ENCODE measurements around the gene ZNF253. TPM values are rescaled to one million over a fixed set of nuclear protein-coding genes. Genes with fewer than 3 reads are reported as not detected.
"Not testable (repeated sequence)": the region's sequence is repeated elsewhere in the genome, so short reads cannot be mapped to it uniquely, and the experiment has no call there.

Gene ZNF253
- polyA plus RNA-seq, 3 donors from 2014 or later = 3.5 to 6.9 (median 5.8) TPM

GRCh38 chr19:19911150-19911549 lies 45.5 kb downstream of the ZNF253 start:
- Mint-ChIP-seq H3K27me3 (ENCODE audit: low read depth in 3 of 3) (peaks cover 0 to 3% (median 2%) of the 10 kb centered on the region in 3 donors), H3K9me3 (peaks cover 0 to 3% (median under 1%) of the 10 kb centered on the region in 6 donors), H3K36me3 (peaks cover 0 to 28% (median 9%) of the 10 kb centered on the region in 3 donors), H3K4me3 (no peak overlapping the region), H3K4me1 (no peaks in the 10 kb centered on the region), H3K27ac (no peak overlapping the region)
- DNase-seq = no peak

GRCh38 chr19:19914596-19914995 lies 48.9 kb downstream of the ZNF253 start:
- no peak for DNase-seq
- no peaks in the 10 kb centered on the region for H3K4me1 Mint-ChIP-seq
- no peak overlapping the region for H3K4me3 Mint-ChIP-seq
- H3K9me3 Mint-ChIP-seq = peaks cover 0 to 2% (median 0%) of the 10 kb centered on the region in 6 donors
- H3K27ac Mint-ChIP-seq = no peak overlapping the region
- H3K36me3 Mint-ChIP-seq = peaks cover 0 to 42% (median 15%) of the 10 kb centered on the region in 3 donors
- peaks cover 0 to 2% (median 0%) of the 10 kb centered on the region in 3 donors for H3K27me3 Mint-ChIP-seq (ENCODE audit: low read depth in 3 of 3)

- H3K4me3 Mint-ChIP-seq; H3K27me3 Mint-ChIP-seq (ENCODE audit: low read depth in 3 of 3); H3K27ac Mint-ChIP-seq; H3K4me1 Mint-ChIP-seq: not testable (repeated sequence)
- Mint-ChIP-seq H3K36me3 (peaks cover 30 to 59% (median 56%) of the 10 kb centered on the region in 3 donors), H3K9me3 (peaks cover 32 to 50% (median 38%) of the 10 kb centered on the region in 6 donors)
- DNase-seq = peak; percentile 4 to 11 (median 4)
Measured at GRCh38 chr19:19930417-19930816, 64.7 kb downstream of the ZNF253 start.

DNA sequence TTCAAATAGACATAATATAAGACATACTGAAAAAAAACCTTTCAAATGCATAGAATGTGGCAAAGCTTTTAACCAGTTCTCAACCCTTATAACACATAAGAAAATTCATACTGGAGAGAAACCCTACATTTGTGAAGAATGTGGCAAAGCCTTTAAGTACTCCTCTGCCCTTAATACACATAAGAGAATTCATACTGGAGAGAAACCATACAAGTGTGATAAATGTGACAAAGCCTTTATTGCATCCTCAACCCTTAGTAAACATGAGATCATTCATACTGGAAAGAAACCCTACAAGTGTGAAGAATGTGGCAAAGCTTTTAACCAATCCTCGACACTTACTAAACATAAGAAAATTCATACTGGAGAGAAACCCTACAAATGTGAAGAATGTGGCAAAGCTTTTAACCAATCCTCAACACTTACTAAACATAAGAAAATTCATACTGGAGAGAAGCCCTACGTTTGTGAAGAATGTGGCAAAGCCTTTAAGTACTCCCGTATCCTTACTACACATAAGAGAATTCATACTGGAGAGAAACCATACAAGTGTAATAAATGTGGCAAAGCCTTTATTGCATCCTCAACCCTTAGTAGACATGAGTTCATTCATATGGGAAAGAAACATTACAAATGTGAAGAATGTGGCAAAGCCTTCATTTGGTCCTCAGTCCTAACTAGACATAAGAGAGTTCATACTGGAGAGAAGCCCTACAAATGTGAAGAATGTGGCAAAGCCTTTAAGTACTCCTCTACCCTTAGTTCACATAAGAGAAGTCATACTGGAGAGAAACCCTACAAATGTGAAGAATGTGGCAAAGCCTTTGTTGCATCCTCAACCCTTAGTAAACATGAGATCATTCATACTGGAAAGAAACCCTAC lies 68.0 kb downstream of the ZNF253 start:
- H3K27ac Mint-ChIP-seq; H3K27me3 Mint-ChIP-seq (ENCODE audit: low read depth in 3 of 3); H3K4me3 Mint-ChIP-seq; DNase-seq; H3K4me1 Mint-ChIP-seq: not testable (repeated sequence)
- Mint-ChIP-seq H3K9me3 (peaks cover 37 to 67% (median 58%) of the 10 kb centered on the region in 6 donors), H3K36me3 (peaks cover 20 to 35% (median 32%) of the 10 kb centered on the region in 3 donors)

DNA sequence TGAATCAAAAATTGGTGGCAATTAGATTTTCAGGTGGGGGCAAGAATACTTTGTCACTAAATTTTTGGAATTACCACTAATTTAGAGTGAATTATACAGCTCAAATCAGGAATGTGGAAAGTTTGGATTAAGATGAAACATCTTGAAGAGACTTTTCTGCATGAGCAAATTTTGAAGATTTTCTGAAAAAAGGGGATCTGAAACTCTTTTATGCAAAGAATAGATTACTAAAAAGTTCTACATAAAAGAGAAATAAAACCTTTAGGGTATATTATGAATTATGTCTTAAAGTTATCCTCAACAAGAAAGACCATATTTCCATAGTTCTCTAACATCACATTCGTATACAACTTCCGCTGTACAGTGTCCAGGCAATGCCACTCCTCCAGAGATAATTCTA lies 71.7 kb downstream of the ZNF253 start:
- DNase-seq = no peak
- Mint-ChIP-seq H3K27me3 (ENCODE audit: low read depth in 3 of 3) (peaks cover 0 to 2% (median 0%) of the 10 kb centered on the region in 3 donors), H3K36me3 (peaks cover 16 to 20% (median 19%) of the 10 kb centered on the region in 3 donors), H3K27ac (no peak overlapping the region), H3K9me3 (peaks cover 35 to 79% (median 63%) of the 10 kb centered on the region in 6 donors), H3K4me3 (no peak overlapping the region), H3K4me1 (no peaks in the 10 kb centered on the region)

DNA sequence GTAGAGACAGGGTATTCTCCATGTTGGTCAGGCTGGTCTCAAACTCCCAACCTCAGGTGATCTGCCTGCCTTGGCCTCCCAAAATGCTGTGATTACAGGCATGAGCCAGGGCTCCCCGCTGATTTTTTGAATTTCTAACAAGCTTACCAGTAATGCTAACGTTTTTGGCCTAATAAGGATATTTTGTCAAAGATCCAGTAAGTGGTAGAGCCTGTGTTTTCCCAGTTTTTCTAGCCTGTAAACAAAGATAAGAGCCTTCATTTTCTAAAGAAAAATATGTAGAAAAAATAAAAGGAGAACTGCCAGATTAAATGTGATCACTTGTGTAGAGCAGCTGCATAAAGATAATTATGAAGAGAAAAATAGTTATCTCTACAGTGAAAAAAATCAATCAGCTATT lies 72.8 kb downstream of the ZNF253 start:
- peaks cover 7 to 11% (median 9%) of the 10 kb centered on the region in 3 donors for H3K36me3 Mint-ChIP-seq
- no peak overlapping the region for H3K4me3 Mint-ChIP-seq
- H3K27ac Mint-ChIP-seq = no peak overlapping the region
- no peaks in the 10 kb centered on the region for H3K4me1 Mint-ChIP-seq
- peaks cover 26 to 68% (median 52%) of the 10 kb centered on the region in 6 donors for H3K9me3 Mint-ChIP-seq
- DNase-seq = no peak
- peaks cover 0 to 2% (median 0%) of the 10 kb centered on the region in 3 donors for H3K27me3 Mint-ChIP-seq (ENCODE audit: low read depth in 3 of 3)

DNA sequence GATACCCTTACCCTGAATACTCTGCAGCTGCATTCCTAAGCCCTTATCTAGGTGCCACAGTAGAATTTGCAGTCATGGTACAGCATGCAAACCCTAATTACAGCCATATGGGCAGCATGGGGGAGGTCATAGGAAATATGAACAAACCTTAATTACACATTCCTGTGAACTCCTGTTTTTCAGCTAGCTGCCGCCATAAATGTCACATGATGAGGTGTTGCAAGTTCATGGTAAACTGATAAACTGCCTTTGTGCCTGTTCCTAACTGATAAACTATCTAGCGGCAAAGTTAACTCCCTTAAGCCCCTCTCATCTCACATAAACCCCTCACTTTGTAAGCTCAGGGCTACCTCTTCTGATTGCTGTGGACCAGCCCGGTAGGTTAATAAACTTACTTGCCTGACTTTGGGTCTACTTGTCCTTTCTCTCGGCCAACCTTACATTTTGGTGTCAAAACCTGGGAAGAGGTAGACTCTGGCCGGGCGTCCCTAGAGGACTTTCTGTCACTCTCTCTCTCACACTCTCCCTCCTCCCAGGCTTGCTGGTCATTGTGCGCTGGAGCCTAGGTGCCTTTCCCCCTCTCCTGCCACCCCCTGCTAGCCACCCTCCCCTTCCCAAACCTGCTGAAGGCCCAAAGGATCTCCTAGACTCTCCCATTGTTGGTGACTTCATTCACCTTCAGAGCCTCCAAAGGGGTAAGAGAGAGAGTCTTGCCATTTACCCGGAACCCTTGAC lies 78.3 kb downstream of the ZNF253 start:
- no peak overlapping the region for H3K27ac Mint-ChIP-seq
- no peaks in the 10 kb centered on the region for H3K27me3 Mint-ChIP-seq (ENCODE audit: low read depth in 3 of 3)
- no peak for DNase-seq
- H3K4me1 Mint-ChIP-seq = no peaks in the 10 kb centered on the region
- H3K36me3 Mint-ChIP-seq = peaks cover 0 to 4% (median 2%) of the 10 kb centered on the region in 3 donors
- H3K9me3 Mint-ChIP-seq = peaks cover 3 to 18% (median 12%) of the 10 kb centered on the region in 6 donors
- H3K4me3 Mint-ChIP-seq = no peak overlapping the region

Other genes with a start within 250 kb of the ZNF253 start
- gene PBX4, start 247.2 kb upstream of the ZNF253 start, polyA plus RNA-seq = under 1 TPM in 2 of 3 donors, not detected in 1; 0.57 to 0.82 TPM
- 1 to 10 TPM; 3.8 to 5.9 (median 4.6) TPM for gene LPAR2, start 237.7 kb upstream of the ZNF253 start, polyA plus RNA-seq
- 10 to 100 TPM; 38.9 to 84.4 (median 40.0) TPM for gene GMIP, start 222.2 kb upstream of the ZNF253 start, polyA plus RNA-seq
- 10 to 100 TPM in 2 of 3 donors, 1 to 10 TPM in 1; 8.4 to 29.2 (median 18.6) TPM for gene ATP13A1, start 202.2 kb upstream of the ZNF253 start, polyA plus RNA-seq
- gene ZNF101, start 197.0 kb upstream of the ZNF253 start, polyA plus RNA-seq = 10 to 100 TPM; 33.9 to 51.4 (median 36.8) TPM
- gene ZNF14, start 132.8 kb upstream of the ZNF253 start, polyA plus RNA-seq = 10 to 100 TPM in 1 of 3 donors, 1 to 10 TPM in 2; 5.4 to 14.1 (median 7.1) TPM
- 10 to 100 TPM; 15.7 to 19.4 (median 17.1) TPM for gene ZNF506, start 44.1 kb upstream of the ZNF253 start, polyA plus RNA-seq
- 1 to 10 TPM; 2.8 to 5.3 (median 4.8) TPM for gene ZNF93, start 35.1 kb downstream of the ZNF253 start, polyA plus RNA-seq
- gene ZNF682, start 173.6 kb downstream of the ZNF253 start, polyA plus RNA-seq = 1 to 10 TPM in 2 of 3 donors, not detected in 1; 3.3 to 3.5 TPM
- 1 to 10 TPM in 2 of 3 donors, under 1 TPM in 1; 0.96 to 2.1 (median 1.6) TPM for gene ZNF90, start 212.1 kb downstream of the ZNF253 start, polyA plus RNA-seq